ENCODE data around the gene SPATA33. TPM values are rescaled to one million over a fixed set of nuclear protein-coding genes. Genes with fewer than 3 reads are reported as not detected.

SPATA33 gene
- total RNA-seq, 1 donor, result 2.7 TPM

GRCh38 chr16:89706518-89707260, 49.1 kb downstream of the SPATA33 start:
- no peak for DNase-seq (ENCODE audit: low read depth in 2 of 3, low spot score in 2 of 3)

- no peak for DNase-seq (ENCODE audit: low read depth in 2 of 3, low spot score in 2 of 3)
Measured at GRCh38 chr16:89707695-89708094, 50.1 kb downstream of the SPATA33 start.

- no peak for DNase-seq (ENCODE audit: low read depth in 2 of 3, low spot score in 2 of 3)
Measured at GRCh38 chr16:89708481-89708931, 50.9 kb downstream of the SPATA33 start.

GRCh38 chr16:89709166-89709565, 51.5 kb downstream of the SPATA33 start:
- no peak for DNase-seq (ENCODE audit: low read depth in 2 of 3, low spot score in 2 of 3)

GRCh38 chr16:89709716-89710432, 52.2 kb downstream of the SPATA33 start:
- DNase-seq (ENCODE audit: low read depth in 2 of 3, low spot score in 2 of 3), result no peak

GRCh38 chr16:89710709-89711564, 53.3 kb downstream of the SPATA33 start:
- DNase-seq (ENCODE audit: low read depth in 2 of 3, low spot score in 2 of 3), result no peak

GRCh38 chr16:89711601-89712273, 54.1 kb downstream of the SPATA33 start:
- DNase-seq (ENCODE audit: low read depth in 2 of 3, low spot score in 2 of 3), result peak; percentile 52 to 81 (median 78)

GRCh38 chr16:89712274-89712781, 54.7 kb downstream of the SPATA33 start:
- DNase-seq (ENCODE audit: low read depth in 2 of 3, low spot score in 2 of 3), result no peak

- no peak for DNase-seq (ENCODE audit: low read depth in 2 of 3, low spot score in 2 of 3)
Measured at GRCh38 chr16:89716493-89716892, 58.9 kb downstream of the SPATA33 start.

- DNase-seq (ENCODE audit: low read depth in 2 of 3, low spot score in 2 of 3), result no peak
Measured at GRCh38 chr16:89716916-89717687, 59.5 kb downstream of the SPATA33 start.

- no peak for DNase-seq (ENCODE audit: low read depth in 2 of 3, low spot score in 2 of 3)
Measured at GRCh38 chr16:89717688-89718505, 60.3 kb downstream of the SPATA33 start.

Other genes with a start within 250 kb of the SPATA33 start
- gene ANKRD11, start 167.3 kb upstream of the SPATA33 start, total RNA-seq, result 80.8 TPM
- 132 TPM for gene SPG7, start 149.4 kb upstream of the SPATA33 start, total RNA-seq
- 12,006 TPM for gene RPL13, start 97.2 kb upstream of the SPATA33 start, total RNA-seq
- gene CPNE7, start 82.1 kb upstream of the SPATA33 start, total RNA-seq, result 0.81 TPM
- gene DPEP1, start 44.2 kb upstream of the SPATA33 start, total RNA-seq, result under 0.01 TPM
- gene CHMP1A, start 128 bp upstream of the SPATA33 start, total RNA-seq, result 126 TPM
- gene CDK10, start 28.9 kb downstream of the SPATA33 start, total RNA-seq, result 39.6 TPM
- gene SPATA2L, start 43.9 kb downstream of the SPATA33 start, total RNA-seq, result 37.7 TPM
- 5.1 TPM for gene VPS9D1, start 63.1 kb downstream of the SPATA33 start, total RNA-seq
- gene ZNF276, start 63.7 kb downstream of the SPATA33 start, total RNA-seq, result 71.4 TPM
- gene FANCA, start 158.8 kb downstream of the SPATA33 start, total RNA-seq, result 43.1 TPM
- gene SPIRE2, start 170.6 kb downstream of the SPATA33 start, total RNA-seq, result 0.54 TPM
- 195 TPM for gene TCF25, start 215.8 kb downstream of the SPATA33 start, total RNA-seq